ENCODE measurements around the gene MSMO1. TPM values are rescaled to one million over a fixed set of nuclear protein-coding genes. Genes with fewer than 3 reads are reported as not detected.
A peak's percentile ranks its signal among the peaks of the same experiment; 100 is the strongest.
"Not testable (repeated sequence)": the region's sequence is repeated elsewhere in the genome, so short reads cannot be mapped to it uniquely, and the experiment has no call there.

The MSMO1 gene
- total RNA-seq, 1 experiment from 2014 or later = 72.9 TPM

- no peak for ATAC-seq
- Mint-ChIP-seq H3K27ac (peak overlapping the region; percentile 80), H3K36me3 (peaks cover 75% of the 10 kb centered on the region), H3K4me3 (no peak overlapping the region; the same call in 1 of the 2 replicates), H3K27me3 (ENCODE audit: low read depth) (no peaks in the 10 kb centered on the region), H3K9me3 (no peaks in the 10 kb centered on the region), H3K4me1 (peaks cover 49% of the 10 kb centered on the region)
- DNase-seq (ENCODE audit: low spot score) = no peak
- TF ChIP-seq GRHL2 (CRISPR knock-in tag; IDR thresholded peaks at IDR 0.05; ENCODE audit: insufficient replicate concordance, severe bottlenecking) (no peak), PRRX2 (CRISPR knock-in tag; IDR thresholded peaks at IDR 0.05) (no peak), JAZF1 (CRISPR knock-in tag; IDR thresholded peaks at IDR 0.05) (no peak), MAX (CRISPR knock-in tag; IDR thresholded peaks at IDR 0.05) (no peak), TP53 (CRISPR knock-in tag; IDR thresholded peaks at IDR 0.05) (no peak), ZNF317 (CRISPR knock-in tag; IDR thresholded peaks at IDR 0.05; ENCODE audit: borderline replicate concordance, low read depth) (no peak), ZNF138 (CRISPR knock-in tag; conservative IDR thresholded peaks at IDR 0.05) (no peak), SMAD4 (CRISPR knock-in tag; IDR thresholded peaks at IDR 0.05) (no peak), CREM (CRISPR knock-in tag; IDR thresholded peaks at IDR 0.05) (no peak), ETV6 (CRISPR knock-in tag; IDR thresholded peaks at IDR 0.05) (no peak), RELA (CRISPR knock-in tag; IDR thresholded peaks at IDR 0.05; ENCODE audit: borderline replicate concordance) (no peak), MLX (CRISPR knock-in tag; IDR thresholded peaks at IDR 0.05) (no peak), TEAD4 (CRISPR knock-in tag; IDR thresholded peaks at IDR 0.05) (no peak), OVOL2 (CRISPR knock-in tag; IDR thresholded peaks at IDR 0.05; ENCODE audit: borderline replicate concordance) (no peak), MXD4 (CRISPR knock-in tag; IDR thresholded peaks at IDR 0.05; ENCODE audit: borderline replicate concordance) (no peak)
- CTCF ChIA-PET = interaction anchor here (2.4 kb wide), 1 partner anchor 204 kb away, joined by 11 read pairs; no protein-coding TSS in a partner anchor
- POLR2A ChIA-PET = no interaction called here
Measured at GRCh38 chr4:165335163-165335703, 7.8 kb downstream of the MSMO1 start.

GRCh38 chr4:165336743-165337142, 9.3 kb downstream of the MSMO1 start:
- peaks cover 75% of the 10 kb centered on the region for H3K36me3 Mint-ChIP-seq

GRCh38 chr4:165342340-165342739, 14.9 kb downstream of the MSMO1 start:
- CTCF ChIA-PET = interaction anchor here (1.0 to 7.7 kb wide), 3 partner anchors 9 to 230 kb away, joined by 6 to 123 read pairs (median 10); partner anchors contain the start of gene TMEM192
- not testable (repeated sequence) for H3K9me3 Mint-ChIP-seq; H3K27ac Mint-ChIP-seq; H3K27me3 Mint-ChIP-seq (ENCODE audit: low read depth); ATAC-seq; DNase-seq (ENCODE audit: low spot score); H3K4me1 Mint-ChIP-seq; H3K4me3 Mint-ChIP-seq
- H3K36me3 Mint-ChIP-seq = peaks cover 41% of the 10 kb centered on the region
- POLR2A ChIA-PET = interaction anchor here (0.6 to 1.4 kb wide), 2 partner anchors 15 to 418 kb away, joined by 3 to 7 read pairs (median 4); partner anchors contain the start of gene MSMO1

More at GRCh38 chr4:165336743-165337142, 9.3 kb downstream of the MSMO1 start:
- H3K27me3 Mint-ChIP-seq (ENCODE audit: low read depth) = no peaks in the 10 kb centered on the region
- H3K27ac Mint-ChIP-seq = 0 out of 2 replicates have a peak overlapping the region, but pooled peaks have one; percentile 60
- no peak overlapping the region for H3K4me3 Mint-ChIP-seq
- H3K4me1 Mint-ChIP-seq = peaks cover 34% of the 10 kb centered on the region
- no peaks in the 10 kb centered on the region for H3K9me3 Mint-ChIP-seq
- ATAC-seq (no peak), DNase-seq (ENCODE audit: low spot score) (no peak)
- CTCF ChIA-PET = interaction anchor here (0.5 to 2.4 kb wide), 2 partner anchors 18 to 205 kb away, joined by 3 to 11 read pairs; no protein-coding TSS in a partner anchor
- TF ChIP-seq GRHL2 (CRISPR knock-in tag; IDR thresholded peaks at IDR 0.05; ENCODE audit: insufficient replicate concordance, severe bottlenecking) (no peak), ZNF232 (CRISPR knock-in tag; IDR thresholded peaks at IDR 0.05) (no peak), ESRRA (CRISPR knock-in tag; IDR thresholded peaks at IDR 0.05; ENCODE audit: borderline replicate concordance) (no peak), FOXP1 (CRISPR knock-in tag; IDR thresholded peaks at IDR 0.05; ENCODE audit: borderline replicate concordance) (no peak), OVOL2 (CRISPR knock-in tag; IDR thresholded peaks at IDR 0.05; ENCODE audit: borderline replicate concordance) (no peak), ZNF121 (CRISPR knock-in tag; IDR thresholded peaks at IDR 0.05) (no peak), TEAD4 (CRISPR knock-in tag; IDR thresholded peaks at IDR 0.05) (no peak), USF1 (CRISPR knock-in tag; IDR thresholded peaks at IDR 0.05) (no peak)
- POLR2A ChIA-PET = no interaction called here

All from WTC11 (cell line).